Raji (cell line): ENCODE measurements around the gene CD164L2.

ENCODE experiments used
- POLR2A ChIP-seq: IDR thresholded peaks from 2 replicates; pipeline ENCODE4 v1.6.1; 2011; ENCODE audit warnings: low read depth, low read length, control low read depth; ENCODE audit not compliant: insufficient read depth

CD164L2 gene

GRCh38 chr1:27348861-27349783 is 34.0 kb downstream of the CD164L2 start:
- TF ChIP-seq POLR2A, result no peak

GRCh38 chr1:27346991-27347624 is 36.0 kb downstream of the CD164L2 start:
- TF ChIP-seq POLR2A, result no peak

- TF ChIP-seq POLR2A, result no peak
Measured at GRCh38 chr1:27346357-27346756, 36.8 kb downstream of the CD164L2 start.

- no peak for TF ChIP-seq POLR2A
Measured at GRCh38 chr1:27345272-27345671, 37.9 kb downstream of the CD164L2 start.

- no peak for TF ChIP-seq POLR2A
Measured at GRCh38 chr1:27343639-27344025, 39.5 kb downstream of the CD164L2 start.

GRCh38 chr1:27342778-27343638 is 40.1 kb downstream of the CD164L2 start:
- peak; percentile 66 for TF ChIP-seq POLR2A

GRCh38 chr1:27342391-27342777 is 40.7 kb downstream of the CD164L2 start:
- no peak for TF ChIP-seq POLR2A

GRCh38 chr1:27341525-27342252 is 41.4 kb downstream of the CD164L2 start, which contains the start of gene SYTL1:
Gene SYTL1 (plus strand): TSS chr1:27342022. CDS start chr1:27345335, 3,313 bp downstream.
- peak; percentile 87 for TF ChIP-seq POLR2A

- no peak for TF ChIP-seq POLR2A
Measured at GRCh38 chr1:27339213-27339612, 43.9 kb downstream of the CD164L2 start.

- no peak for TF ChIP-seq POLR2A
Measured at GRCh38 chr1:27338751-27339150, 44.4 kb downstream of the CD164L2 start.

- no peak for TF ChIP-seq POLR2A
Measured at GRCh38 chr1:27336756-27337155, 46.4 kb downstream of the CD164L2 start.

GRCh38 chr1:27335506-27336422 is 47.4 kb downstream of the CD164L2 start:
- no peak for TF ChIP-seq POLR2A

- TF ChIP-seq POLR2A, result no peak
Measured at GRCh38 chr1:27333717-27334279, 49.3 kb downstream of the CD164L2 start.

- no peak for TF ChIP-seq POLR2A
Measured at GRCh38 chr1:27332536-27333281, 50.4 kb downstream of the CD164L2 start.
